Hematopoietic multipotent progenitor cell treated with erythropoietin and hydrocortisone succinate and interleukin-3 and kit ligand, for 15 days (in vitro differentiated cells): Measurements from ENCODE around the gene KCNIP3.

Experiments
- DNase-seq: peaks from one replicate; pipeline ENCODE4 v3.0.0-alpha.2; 2015; ENCODE audit warnings: low spot score

KCNIP3 gene

DNA sequence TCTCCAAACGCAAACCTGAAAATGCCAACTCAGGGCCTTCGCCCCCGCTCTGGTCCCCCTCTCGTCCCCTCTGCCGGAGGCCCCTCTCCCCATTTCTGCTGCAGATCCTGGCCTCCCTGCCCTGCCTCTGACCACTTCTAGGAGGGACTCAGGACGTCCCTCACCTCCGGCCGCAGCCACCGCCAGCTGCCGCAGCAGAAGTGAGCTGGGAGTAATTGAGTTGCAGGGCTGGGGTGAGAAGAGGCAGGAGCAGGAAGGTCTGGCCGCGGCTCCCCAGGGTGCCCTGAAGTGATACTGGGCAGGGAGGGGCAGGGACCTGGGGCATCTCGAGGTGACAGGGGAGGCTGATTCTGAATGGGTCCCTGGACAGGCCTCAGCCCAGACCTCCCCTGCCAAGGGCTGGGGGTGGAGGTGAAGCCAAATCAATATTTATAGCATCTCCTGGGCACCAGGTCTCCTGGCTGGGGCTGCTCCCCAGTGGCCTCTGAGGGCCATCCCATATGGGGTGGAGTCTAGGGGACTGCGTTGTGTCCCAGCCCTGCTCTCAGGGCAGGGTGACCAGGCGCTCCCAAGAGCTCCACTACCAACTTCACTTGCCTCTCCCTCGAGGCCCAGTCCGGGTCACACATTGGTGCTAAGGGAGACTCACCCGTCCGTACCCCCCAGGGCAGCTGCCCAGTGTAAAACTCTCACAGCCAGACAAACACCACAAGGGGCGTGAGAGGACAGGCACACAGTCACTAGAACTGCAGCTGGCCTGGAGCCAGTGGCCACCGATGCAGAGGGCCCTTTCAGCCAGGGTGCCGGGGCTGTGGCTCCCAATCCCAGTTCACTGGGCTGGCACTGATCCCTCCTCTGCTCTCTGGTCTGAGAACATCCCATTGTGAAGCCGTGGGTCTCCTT is 33.0 kb downstream of the KCNIP3 start:
- no peak for DNase-seq

DNA sequence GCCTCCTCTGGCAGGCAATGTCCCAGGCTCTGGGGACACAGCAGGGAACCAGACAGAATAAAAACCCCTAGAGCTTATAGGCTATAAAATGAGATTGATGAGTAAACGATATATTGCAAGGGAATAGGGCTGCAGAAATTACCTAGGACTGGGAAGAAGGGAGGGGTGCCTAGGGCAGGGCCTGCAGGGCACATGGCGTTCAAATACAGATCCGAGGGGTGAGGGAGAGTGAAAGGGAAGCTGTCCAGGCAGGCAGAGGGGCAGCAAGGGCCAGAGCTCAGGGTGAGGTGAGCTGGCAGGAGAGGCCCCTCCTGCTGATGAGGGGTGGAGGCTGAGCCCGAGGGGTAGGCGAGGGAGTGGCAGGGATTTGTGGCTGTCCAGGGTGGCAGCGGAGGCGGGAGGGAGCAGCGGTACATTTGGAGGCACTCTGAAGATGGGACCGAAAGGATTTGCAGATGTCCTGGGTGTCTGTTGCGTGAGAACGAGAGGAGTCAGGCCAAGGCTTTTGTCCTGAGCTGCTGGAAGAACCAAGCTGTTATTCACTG is 33.7 kb downstream of the KCNIP3 start:
- no peak for DNase-seq

DNA sequence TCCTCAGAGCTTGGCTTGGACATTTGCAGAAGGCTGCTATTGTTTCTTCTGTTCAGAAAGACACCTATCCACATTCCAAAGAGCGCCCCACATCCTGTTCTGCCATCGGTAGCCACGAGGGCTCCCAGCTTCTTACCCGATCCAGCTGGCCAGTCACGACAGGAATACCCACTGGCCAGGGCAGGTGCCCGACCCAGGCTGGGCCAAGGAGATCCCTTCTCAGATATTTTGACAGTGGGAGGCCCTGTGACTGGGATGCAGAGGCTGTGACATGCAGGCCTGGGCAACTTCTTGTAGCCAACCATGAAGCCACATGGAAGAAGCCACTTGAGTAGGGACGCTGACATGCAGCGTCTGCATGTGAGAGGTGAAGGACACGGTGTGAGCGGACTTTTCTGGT is 34.5 kb downstream of the KCNIP3 start:
- no peak for DNase-seq

DNA sequence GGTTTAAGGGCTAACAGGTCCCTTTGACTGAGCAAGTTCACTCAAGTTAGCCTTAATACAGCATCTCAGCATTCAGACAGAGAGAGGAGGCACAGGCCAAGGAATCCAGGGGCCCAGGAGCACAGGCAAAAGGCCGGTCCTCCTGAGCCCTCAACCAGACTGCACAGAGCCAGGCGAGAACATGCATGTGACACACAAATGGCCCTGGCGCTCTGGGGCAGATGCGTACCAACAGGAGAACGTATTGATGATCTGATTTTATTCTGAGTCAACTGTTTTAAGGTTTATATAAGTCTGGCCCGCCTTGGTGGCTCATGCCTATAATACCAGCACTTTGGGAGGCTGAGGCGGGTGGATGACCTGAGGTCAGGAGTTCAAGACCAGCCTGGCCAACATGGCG is 34.9 kb downstream of the KCNIP3 start:
- no peak for DNase-seq

DNA sequence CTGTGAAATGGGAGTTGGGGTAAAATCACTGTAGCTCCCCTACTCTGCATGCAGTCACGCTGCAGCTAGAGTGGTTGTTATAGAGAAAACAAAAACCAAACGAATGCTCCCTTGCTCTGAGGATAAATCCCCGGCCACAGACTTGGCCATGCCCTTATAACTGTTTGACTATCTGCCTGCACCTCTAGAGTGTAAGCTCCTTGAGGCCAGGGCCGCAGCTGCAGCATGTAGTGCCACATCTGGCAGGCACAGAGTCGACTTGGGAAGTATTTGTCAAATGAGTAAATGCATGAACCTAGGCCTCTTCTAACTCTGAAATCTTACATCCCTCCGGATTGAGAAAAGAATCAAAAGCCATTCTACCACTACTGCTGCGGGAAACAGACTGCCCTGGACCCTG is 35.9 kb downstream of the KCNIP3 start:
- no peak for DNase-seq

DNA sequence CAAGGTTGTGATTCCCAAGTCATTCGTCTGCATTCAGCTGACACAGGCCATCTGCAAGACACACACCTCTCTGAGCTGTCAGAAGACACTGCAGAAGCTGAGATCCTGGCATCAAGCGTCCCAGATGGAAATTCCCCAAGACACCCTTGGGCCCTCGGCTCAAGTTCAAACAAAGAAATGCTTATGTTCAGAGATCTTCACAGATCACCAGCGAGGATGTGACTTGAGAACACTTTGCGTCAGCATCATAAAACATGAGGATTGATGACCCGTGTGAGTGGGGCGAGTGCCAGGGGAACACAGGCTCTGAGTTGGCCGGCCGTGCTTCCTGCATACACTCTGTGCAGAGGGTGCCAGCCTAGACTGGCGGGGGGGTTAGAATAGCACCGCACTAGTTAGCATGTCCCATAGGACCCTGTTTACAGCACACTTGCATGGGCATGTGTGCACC is 36.8 kb downstream of the KCNIP3 start:
- no peak for DNase-seq

DNA sequence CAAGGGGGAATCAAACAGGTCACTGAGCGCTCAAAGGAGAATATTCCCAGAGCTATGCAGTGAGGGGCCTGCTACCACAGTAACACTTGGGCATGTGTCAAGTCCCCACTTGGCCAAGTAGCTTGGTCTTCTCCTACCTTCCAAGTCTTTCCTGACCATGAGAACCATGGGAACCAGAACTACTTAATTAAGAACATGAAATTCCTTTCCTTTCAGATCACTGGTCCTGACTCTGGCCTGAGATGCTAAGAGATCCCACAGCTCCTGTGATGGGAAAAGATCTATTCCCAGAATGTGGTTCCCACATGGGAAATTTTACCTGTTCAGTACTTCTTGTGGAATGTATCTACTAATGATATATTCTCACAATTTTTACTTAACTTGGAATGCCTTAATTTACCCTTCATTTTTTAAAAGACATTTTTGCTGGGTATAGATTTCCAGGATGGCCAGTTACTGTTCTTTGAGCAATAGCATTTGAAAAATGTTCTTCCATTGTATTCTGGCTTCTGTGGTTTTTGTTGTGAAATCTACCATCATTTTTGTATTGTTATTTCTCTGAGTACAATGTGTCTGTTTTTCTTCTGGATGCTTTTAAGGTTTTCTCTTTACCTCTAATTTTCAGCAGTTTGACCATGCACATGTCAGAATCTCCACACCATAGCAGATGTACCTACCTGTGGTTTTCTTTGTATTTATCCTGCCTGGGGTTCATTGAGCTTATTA is 37.9 kb downstream of the KCNIP3 start:
- no peak for DNase-seq

DNA sequence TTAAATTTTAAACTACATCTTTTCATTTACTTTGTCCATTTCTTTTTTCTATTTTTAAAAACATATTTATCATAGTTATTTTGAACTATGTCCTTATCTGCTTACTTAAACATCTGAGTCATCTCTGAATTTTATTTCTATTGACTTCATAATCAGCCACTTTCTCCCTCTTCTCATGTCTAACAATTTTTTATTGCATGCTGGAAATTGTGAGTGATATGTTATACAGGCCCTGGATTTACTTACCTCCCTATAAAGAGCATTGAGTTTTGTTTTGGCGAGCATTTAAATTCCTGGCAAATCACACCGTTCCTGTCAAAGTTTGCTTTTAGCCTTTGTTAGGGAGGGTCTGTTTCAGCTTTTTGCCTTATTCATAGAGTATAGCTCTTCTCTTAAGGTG is 39.3 kb downstream of the KCNIP3 start:
- DNase-seq = no peak

DNA sequence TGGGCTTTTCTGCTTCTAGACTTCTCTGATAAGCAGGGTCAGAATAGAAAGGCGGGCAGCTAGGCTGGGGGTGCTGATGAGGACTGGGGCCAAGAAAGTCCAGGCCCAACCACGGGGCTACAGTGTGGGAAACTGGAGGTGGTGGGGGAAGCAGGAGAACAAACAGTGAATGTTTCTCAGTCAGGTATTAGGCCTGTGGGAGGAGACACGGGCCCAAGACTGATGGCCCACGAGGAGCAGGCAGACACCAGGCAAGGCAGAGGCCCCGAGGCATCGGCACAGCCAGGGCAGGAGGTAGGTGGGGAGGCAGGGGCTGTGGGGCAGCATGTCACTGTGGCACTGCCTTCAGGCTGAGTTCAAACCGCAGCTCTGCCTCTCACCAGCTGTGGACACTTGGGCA is 40.7 kb downstream of the KCNIP3 start:
- no peak for DNase-seq

DNA sequence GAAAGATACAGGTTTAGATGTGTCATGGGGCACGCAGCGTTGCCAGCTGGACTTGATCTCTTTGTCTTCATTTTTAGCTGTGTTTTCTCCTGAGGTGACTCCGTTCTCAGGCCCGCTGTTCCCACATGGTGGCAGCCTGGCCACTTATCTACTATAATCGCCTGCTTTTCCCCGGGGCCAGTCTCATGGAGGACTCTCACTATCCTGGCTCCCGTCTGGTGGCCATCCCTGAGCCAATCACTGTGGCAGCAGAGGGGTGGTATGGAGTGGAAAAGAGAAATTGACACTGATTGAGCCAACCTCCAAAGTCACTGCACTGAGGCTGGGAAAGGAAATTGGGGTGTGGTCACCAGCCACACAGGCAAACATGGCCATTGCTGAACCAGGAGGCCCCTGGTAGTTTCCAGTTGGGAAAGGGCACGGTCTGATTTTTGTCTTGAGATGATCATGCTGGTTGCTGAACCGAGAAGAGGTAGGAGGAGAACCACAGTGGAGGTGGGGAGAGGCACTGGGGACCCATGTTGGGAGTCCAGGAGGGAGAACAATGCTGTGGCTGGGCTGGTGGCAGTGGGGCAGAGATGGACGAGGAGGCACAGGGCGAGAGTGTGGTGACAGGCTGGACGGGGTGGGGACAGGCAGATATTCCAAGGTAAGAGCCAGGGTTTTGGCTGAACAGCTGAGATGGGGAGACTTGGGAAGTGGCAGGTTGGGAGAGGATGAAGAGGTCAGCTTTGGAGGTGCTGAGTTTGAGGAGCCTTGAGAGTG is 45.6 kb downstream of the KCNIP3 start:
- no peak for DNase-seq

DNA sequence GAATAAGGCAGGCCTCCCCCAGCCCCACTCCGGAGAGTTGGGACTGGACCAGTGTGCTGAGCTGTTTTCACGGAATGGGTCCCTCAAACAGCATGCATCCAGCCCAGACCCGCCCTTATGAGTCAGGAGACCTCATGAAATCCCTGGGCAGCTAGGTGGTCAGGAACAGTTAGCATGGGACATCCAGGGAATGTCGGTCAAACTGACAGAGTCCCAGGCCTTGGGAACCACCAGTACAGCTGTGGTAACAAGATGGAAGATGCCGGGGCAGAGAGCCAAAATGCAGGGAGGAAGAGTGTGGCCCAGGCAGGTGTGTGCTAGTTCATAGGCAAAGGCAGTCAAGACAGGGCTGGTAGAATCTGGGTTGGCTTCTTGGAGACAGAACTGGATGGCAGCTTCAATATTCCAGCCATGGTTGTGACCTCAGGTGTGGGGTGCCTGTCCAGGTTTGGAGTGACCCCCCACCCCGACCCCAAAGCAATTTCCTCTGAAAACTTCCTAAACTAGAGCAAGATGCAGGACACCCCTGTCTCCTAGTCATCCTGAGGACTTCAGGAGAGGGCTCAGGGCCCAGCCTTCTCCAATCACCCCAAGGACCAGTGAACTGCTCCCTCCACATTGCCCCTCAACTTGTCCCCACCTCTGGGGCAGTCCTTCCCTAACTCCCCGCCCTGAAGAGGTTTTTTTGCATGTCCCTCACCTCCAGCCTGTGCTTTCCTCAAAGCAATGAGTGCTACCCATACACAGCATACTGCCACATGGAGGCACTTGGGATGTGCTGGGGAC is 46.5 kb downstream of the KCNIP3 start:
- DNase-seq = no peak

DNA sequence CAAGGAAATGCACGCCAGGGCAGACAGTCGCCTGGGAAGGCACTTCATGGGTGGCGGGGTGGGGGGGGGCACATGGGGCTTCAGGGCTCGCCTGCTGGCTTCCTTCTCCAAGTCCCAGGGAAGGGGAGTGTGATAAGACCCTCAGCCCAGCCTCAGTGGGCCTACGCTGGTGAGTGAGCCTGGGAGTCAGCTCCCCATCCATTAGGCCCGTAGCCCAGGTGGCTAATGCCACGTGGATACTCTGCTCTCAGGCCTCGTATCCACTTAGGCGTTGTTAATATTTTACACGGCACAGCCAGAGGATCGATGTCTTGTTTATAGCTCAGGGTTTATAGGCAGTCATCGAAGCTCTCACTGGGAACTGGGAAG is 47.1 kb downstream of the KCNIP3 start:
- no peak for DNase-seq

DNA sequence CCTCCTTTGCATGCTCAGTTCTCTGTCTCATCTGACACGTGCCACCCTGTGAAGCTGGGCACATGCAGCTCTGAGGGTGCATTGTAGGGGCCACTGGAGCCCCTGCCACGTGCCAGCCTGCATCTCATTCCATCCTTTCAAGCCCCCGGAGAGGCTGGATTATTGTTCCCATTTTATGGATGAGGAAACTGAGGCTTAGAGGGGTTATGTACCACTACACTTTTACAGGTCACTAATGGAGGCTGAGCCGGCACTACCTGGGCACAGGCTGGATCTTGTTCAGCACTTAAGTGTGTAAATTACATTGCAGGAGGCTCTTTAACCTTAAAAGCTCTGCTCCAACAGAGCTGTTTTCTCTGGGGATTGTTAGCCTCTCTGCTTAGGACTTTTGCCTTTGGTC is 47.5 kb downstream of the KCNIP3 start:
- DNase-seq = no peak

DNA sequence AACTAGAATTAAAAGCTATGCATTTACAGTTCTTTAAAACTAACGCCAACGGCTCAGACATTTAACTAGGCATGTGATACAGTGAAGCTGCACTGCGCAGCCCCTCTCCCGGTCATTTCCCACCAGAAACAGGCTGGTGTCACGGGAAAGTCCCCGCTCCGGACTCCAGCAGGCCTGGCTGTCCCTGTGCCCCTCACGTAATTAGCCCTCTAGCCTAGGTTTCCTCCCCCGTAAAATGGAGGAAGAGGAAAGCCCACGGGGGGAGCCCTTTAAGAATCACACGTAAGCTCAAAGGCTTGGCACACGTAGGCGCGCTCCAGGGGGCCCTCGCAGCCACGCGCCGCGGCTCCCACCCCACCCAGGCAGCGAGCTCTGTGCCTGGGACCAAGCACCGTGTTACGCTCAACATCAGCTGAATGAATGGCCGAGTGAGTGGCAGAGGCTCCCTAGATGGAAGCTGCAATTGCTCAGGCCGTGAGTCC is 48.0 kb downstream of the KCNIP3 start:
- no peak for DNase-seq

DNA sequence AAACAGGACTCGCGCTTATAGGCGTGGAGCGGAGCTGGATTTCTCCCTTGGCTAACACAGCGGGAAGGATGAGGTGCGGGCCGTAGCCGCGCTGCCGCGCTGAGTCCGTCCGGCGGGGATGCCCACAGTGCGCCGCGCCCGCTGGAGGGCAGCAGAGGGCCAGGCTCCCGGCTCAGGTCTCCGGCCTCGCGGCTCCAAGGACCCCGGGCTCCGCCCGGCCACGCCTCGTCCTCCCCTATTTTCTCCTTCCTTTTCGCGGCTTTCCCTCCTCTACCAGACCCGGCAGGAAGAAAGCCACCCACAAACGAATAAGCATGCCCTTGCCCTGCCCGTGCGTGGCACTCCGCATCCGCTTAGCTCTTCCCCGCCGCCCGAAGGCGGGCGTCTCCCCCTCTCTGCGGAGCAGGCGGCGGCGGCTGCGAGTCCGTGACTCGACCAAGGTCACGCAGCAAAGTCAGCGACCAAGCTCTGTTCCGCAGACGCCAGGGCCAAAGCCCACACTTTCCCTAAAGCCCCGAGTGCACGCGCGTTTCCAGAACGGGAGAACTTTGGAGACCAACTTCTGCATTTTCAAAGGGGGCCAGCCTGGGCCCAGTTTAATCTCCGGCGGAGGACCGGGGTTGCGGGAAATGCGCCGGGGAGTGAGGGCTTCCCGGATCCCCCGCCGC is 48.5 kb downstream of the KCNIP3 start:
- DNase-seq = peak; percentile 49

DNA sequence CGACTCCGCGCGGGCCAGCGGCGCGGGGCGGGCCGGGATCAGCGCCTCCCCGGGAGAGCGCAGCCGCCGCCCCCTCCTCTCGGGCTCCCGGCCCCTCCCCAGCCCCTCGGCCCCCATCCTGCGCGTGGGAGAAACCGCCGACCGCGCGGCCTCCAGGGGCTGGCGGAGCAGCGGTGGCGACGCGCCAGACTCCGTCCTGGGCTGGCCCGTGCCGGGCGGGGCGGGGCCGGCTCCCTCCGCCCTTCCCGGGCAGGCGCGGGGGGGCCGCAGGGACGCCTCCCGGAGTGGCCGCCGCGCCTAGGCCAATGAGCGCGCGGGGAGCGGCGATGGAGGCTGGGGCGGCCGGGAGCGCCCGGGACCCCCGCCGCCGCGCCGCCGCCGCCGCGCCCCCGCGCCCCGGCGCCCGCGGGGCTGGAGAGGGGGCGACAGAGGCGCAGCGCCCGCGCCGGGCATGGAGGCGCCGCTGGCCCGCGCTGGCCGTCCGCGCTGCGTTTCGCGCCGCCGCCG is 49.1 kb downstream of the KCNIP3 start:
- peak; percentile 33 for DNase-seq

DNA sequence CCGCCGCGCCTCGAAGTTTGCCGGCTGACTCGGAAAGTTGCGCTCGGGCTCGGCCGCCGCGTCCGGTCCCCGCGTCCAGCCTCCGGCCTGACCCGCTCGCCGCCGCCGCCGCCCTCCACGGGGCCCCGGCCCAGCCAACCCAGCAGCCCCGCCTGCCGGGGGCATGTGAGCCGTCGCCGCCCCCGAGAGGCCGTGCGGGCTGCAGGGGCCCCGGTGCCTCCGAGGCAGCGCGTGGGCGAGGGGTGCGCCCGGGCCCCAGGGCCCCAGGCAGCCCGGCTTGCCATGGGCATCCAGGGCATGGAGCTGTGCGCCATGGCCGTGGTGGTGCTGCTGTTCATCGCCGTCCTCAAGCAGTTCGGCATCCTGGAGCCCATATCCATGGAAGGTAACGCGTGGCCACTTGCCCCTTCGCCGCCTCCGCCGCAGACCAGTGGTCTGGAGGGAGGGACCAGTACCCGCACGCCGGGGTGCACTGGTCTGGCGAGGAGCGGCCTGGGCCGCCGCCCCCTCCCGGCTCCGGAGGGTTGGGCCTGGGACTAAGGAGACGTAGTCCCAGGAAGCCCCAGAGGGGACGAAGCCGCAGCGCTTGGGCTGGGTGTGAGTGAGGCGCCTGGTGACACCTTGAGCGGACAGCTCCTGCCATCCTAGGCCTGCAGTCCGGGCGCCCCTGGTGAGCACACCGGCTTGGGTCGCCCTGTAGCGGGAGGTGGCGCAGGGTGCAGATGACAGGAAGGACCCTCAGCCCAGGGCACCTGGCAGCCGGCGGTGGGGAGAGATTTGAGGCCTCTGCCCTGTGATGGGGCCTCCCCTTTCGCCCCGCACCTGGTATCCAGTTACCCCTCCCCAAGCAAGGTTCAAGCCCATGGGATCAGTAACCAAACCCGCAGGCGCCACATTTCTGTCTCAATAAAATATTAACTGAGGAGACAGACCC is 49.9 kb downstream of the KCNIP3 start:
- DNase-seq = no peak

DNA sequence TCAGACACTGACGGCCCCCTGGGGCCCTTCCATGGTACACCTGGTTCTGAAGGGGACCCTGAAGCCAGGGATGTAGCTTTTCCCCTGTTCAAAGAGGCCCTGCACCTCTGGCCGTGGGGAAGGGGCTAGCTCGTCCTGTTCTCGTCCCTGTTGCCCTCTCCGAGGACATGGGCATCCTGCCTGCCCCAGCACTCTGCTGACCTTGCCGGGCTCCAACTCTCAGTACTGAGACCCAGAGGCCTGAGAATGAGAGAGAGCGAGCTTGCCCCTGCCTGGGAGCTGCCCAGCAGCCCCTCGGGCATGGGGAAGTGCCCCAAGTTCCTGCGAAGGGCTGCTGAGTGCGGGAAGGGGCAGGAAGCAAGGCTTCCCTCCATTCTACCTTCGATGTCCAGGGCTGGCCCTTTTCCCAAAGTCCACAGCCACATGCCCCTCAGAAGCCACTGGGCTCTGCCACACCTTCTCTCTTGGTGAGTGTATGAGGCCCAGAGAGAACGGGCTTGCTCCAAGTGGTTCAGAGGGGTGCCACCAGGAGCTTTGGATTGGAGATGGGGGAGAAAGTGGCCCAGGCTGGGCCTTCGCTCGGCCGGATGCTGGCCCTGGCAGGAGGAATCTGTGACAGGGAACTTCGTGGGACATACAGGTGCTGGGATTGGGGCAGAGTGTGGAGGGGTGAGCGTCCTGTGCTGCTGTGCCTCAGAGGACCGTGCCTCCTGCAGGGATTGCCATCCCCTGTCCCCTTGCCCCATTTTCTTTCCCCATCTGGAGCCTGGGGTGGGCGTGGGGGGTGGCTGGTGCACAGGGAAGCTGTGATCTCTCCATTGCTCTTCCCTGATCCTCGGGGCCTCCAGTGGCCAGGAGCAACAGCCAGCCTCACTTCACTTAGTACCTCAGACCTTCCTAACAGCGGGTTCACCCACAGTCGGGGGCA is 50.8 kb downstream of the KCNIP3 start:
- DNase-seq = no peak
